WTC11 (cell line): ENCODE results near the gene TCF12. TPM values are rescaled to one million over a fixed set of nuclear protein-coding genes. Genes with fewer than 3 reads are reported as not detected.

Experiments used
- ATAC-seq: fragments of 200-7000 bp; cut with Tn5 transposase; 2 replicates; pipeline ENCODE4 v1.10.0; 2021; ENCODE audit warnings: mild to moderate bottlenecking, moderate library complexity
- CTCF ChIA-PET: fragments of 300-600 bp; sonication (Branson Sonifier 250); formaldehyde crosslinking; loops from one replicate; lab custom pipeline; 2021; ENCODE audit warnings: antibody characterized with exemption; lab: Charles Lee
- POLR2A ChIA-PET: fragments of 350-600 bp; sonication (Branson Sonifier 250); formaldehyde crosslinking; loops from one replicate; lab custom pipeline; 2021; ENCODE audit warnings: antibody characterized with exemption; lab: Charles Lee
- DNase-seq: peaks from one replicate; pipeline ENCODE4 v3.0.0; 2021; ENCODE audit warnings: low spot score
- H3K27ac Mint-ChIP-seq: 2 replicates; pipeline ENCODE4 v1.8.0; 2021; ENCODE audit warnings: mixed read lengths
- H3K27me3 Mint-ChIP-seq: 2 replicates; pipeline ENCODE4 v1.8.0; 2021; ENCODE audit warnings: low read depth, mild to moderate bottlenecking, moderate library complexity, mixed read lengths
- H3K36me3 Mint-ChIP-seq: 2 replicates; pipeline ENCODE4 v1.8.0; 2021; ENCODE audit warnings: mixed read lengths
- H3K4me1 Mint-ChIP-seq: 2 replicates; pipeline ENCODE4 v1.8.0; 2022; ENCODE audit warnings: mixed read lengths
- H3K4me3 Mint-ChIP-seq: 2 replicates; pipeline ENCODE4 v1.8.0; 2021; ENCODE audit warnings: mild to moderate bottlenecking, moderate library complexity, mixed read lengths
- H3K9me3 Mint-ChIP-seq: 2 replicates; pipeline ENCODE4 v1.8.0; 2021; ENCODE audit warnings: mixed read lengths
- CREB1 ChIP-seq: sonication (generic); formaldehyde crosslinking; IDR thresholded peaks from 2 replicates; pipeline ENCODE4 v1.8.0; 2023; ENCODE audit warnings: mild to moderate bottlenecking, missing genetic modification reagents
- EMX1 ChIP-seq: fragments of 250-450 bp; sonication (Bioruptor Pico); IDR thresholded peaks from 2 replicates; pipeline ENCODE4 v1.8.0; 2021; ENCODE audit warnings: mild to moderate bottlenecking
- FOXJ3 ChIP-seq: sonication (generic); formaldehyde crosslinking; IDR thresholded peaks from 2 replicates; pipeline ENCODE4 v1.9.0; 2021; ENCODE audit warnings: missing genetic modification reagents, mild to moderate bottlenecking, borderline replicate concordance
- FOXK1 ChIP-seq: sonication (generic); formaldehyde crosslinking; IDR thresholded peaks from 2 replicates; pipeline ENCODE4 v1.8.0; 2022; ENCODE audit warnings: mild to moderate bottlenecking, moderate library complexity, missing genetic modification reagents
- FOXP1 ChIP-seq: sonication (generic); formaldehyde crosslinking; IDR thresholded peaks from 2 replicates; pipeline ENCODE4 v1.8.0; 2022; ENCODE audit warnings: missing genetic modification reagents, mild to moderate bottlenecking, moderate library complexity, borderline replicate concordance
- GRHL2 ChIP-seq: fragments of 250-450 bp; sonication (Bioruptor Pico); IDR thresholded peaks from 2 replicates; pipeline ENCODE4 v1.8.0; 2022; ENCODE audit warnings: mild to moderate bottlenecking, moderate library complexity; ENCODE audit not compliant: insufficient replicate concordance, severe bottlenecking
- JAZF1 ChIP-seq: fragments of 250-450 bp; sonication (Bioruptor Pico); IDR thresholded peaks from 2 replicates; pipeline ENCODE4 v1.9.0; 2021; ENCODE audit warnings: moderate library complexity, mild to moderate bottlenecking, inconsistent platforms
- KAT7 ChIP-seq: sonication (generic); formaldehyde crosslinking; IDR thresholded peaks from 2 replicates; pipeline ENCODE4 v1.8.1; 2023; ENCODE audit warnings: missing genetic modification reagents, mild to moderate bottlenecking, borderline replicate concordance
- NFATC4 ChIP-seq: fragments of 250-450 bp; sonication (Bioruptor Pico); IDR thresholded peaks from 2 replicates; pipeline ENCODE4 v1.9.0; 2021; ENCODE audit warnings: mild to moderate bottlenecking
- NFYB ChIP-seq: sonication (generic); formaldehyde crosslinking; conservative IDR thresholded peaks from 2 replicates; pipeline ENCODE4 v1.8.0; 2022; ENCODE audit warnings: low read depth, missing genetic modification reagents
- ZNF121 ChIP-seq: sonication (generic); formaldehyde crosslinking; IDR thresholded peaks from 2 replicates; pipeline ENCODE4 v1.8.0; 2023; ENCODE audit warnings: missing genetic modification reagents
- ZNF317 ChIP-seq: sonication (generic); formaldehyde crosslinking; IDR thresholded peaks from 2 replicates; pipeline ENCODE4 v1.8.1; 2023; ENCODE audit warnings: low read depth, mild to moderate bottlenecking, moderate library complexity, missing genetic modification reagents, borderline replicate concordance
- ZNF416 ChIP-seq: fragments of 250-450 bp; sonication (Bioruptor Pico); IDR thresholded peaks from 2 replicates; pipeline ENCODE4 v1.9.0; 2021; ENCODE audit warnings: mild to moderate bottlenecking, inconsistent platforms
- total RNA-seq: library from RNA; stranded (reverse); gene quantifications from 3 replicates; pipeline ENCODE4 v1.2.3, GENCODE V29; 2021
- TF ChIP-seq, protein P1 (sequence below): sonication (generic); formaldehyde crosslinking; IDR thresholded peaks from 2 replicates; pipeline ENCODE4 v1.8.1; 2023; ENCODE audit warnings: mild to moderate bottlenecking, missing genetic modification reagents, moderate library complexity
- TF ChIP-seq, protein P2 (sequence below): sonication (generic); formaldehyde crosslinking; IDR thresholded peaks from 2 replicates; pipeline ENCODE4 v1.8.0; 2023; ENCODE audit warnings: missing genetic modification reagents, mild to moderate bottlenecking, borderline replicate concordance
- TF ChIP-seq, protein P3 (sequence below): fragments of 250-450 bp; sonication (Bioruptor Pico); IDR thresholded peaks from 2 replicates; pipeline ENCODE4 v2.1.2; 2022; ENCODE audit warnings: mild to moderate bottlenecking, moderate library complexity
- TF ChIP-seq, protein P4 (sequence below): sonication (generic); formaldehyde crosslinking; IDR thresholded peaks from 2 replicates; pipeline ENCODE4 v1.8.1; 2022; ENCODE audit warnings: mild to moderate bottlenecking, moderate library complexity, missing genetic modification reagents
- TF ChIP-seq, protein P5 (sequence below): fragments of 200-600 bp; IDR thresholded peaks from 2 replicates; pipeline ENCODE4 v1.8.0; 2022; ENCODE audit warnings: antibody characterized with exemption
- TF ChIP-seq, protein P6 (sequence below): fragments of 250-450 bp; sonication (Bioruptor Pico); IDR thresholded peaks from 2 replicates; pipeline ENCODE4 v1.9.0; 2021; ENCODE audit warnings: mild to moderate bottlenecking, borderline replicate concordance
- TF ChIP-seq, protein P7 (sequence below): sonication (generic); formaldehyde crosslinking; IDR thresholded peaks from 2 replicates; pipeline ENCODE4 v1.8.0; 2023; ENCODE audit warnings: mild to moderate bottlenecking, missing genetic modification reagents

Gene TCF12
- total RNA-seq, 1 experiment from 2014 or later: 73.2 TPM

DNA sequence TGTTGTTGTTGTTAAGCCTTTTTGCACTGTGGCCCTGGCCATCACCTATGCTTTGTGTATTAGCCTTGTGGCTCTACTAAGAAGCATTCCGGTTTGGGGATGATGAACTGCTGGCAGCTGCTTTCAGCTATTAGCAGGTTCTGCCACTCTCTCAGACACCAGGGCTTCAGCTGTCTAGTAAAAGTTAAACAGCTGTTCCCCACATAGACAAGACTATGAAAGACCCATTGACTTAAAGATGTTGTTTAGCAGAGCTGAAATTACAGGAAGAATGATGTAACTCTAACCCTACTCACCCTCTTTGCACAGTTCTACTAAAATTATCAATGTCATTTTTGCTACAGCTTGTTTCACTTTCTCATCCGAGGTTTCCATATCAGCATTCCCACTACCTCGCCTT, 326.7 kb downstream of the TCF12 start (continued):
- TF ChIP-seq KAT7 (CRISPR knock-in tag) (no peak), NFYB (CRISPR knock-in tag) (no peak), NFATC4 (CRISPR knock-in tag) (no peak), FOXK1 (CRISPR knock-in tag) (no peak)
- TF ChIP-seq, protein P1, sequence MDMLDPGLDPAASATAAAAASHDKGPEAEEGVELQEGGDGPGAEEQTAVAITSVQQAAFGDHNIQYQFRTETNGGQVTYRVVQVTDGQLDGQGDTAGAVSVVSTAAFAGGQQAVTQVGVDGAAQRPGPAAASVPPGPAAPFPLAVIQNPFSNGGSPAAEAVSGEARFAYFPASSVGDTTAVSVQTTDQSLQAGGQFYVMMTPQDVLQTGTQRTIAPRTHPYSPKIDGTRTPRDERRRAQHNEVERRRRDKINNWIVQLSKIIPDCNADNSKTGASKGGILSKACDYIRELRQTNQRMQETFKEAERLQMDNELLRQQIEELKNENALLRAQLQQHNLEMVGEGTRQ: no peak

DNA sequence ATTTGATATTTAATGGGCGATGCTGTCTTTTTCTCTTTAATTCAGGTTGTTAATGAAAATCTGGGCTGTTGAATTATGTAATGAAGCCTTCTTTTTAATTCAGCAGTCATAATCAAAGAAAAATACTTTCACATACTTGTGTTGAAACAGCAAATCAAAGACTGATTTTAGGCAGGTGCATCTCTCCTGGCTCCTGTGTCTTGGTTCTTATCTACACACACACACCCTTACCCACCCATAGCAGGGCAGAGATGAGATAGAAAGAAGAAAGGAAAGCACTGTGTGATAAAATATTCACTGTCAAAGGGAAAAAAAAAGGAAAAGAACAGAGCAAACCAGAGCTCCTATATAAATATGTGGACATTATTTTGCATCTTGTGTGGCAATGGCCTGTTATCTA, 327.3 kb downstream of the TCF12 start:
- Mint-ChIP-seq H3K27ac (no peak overlapping the region), H3K4me1 (peaks cover 9% of the 10 kb centered on the region), H3K9me3 (peaks cover 7% of the 10 kb centered on the region), H3K4me3 (no peak overlapping the region), H3K27me3 (no peaks in the 10 kb centered on the region), H3K36me3 (peaks cover 36% of the 10 kb centered on the region)
- POLR2A ChIA-PET: no interaction called here
- DNase-seq (no peak), ATAC-seq (no peak)
- CTCF ChIA-PET: interaction anchor here (1.3 kb wide), 1 partner anchor 60 kb away, joined by 3 read pairs; no protein-coding TSS in a partner anchor
- TF ChIP-seq, protein P2, sequence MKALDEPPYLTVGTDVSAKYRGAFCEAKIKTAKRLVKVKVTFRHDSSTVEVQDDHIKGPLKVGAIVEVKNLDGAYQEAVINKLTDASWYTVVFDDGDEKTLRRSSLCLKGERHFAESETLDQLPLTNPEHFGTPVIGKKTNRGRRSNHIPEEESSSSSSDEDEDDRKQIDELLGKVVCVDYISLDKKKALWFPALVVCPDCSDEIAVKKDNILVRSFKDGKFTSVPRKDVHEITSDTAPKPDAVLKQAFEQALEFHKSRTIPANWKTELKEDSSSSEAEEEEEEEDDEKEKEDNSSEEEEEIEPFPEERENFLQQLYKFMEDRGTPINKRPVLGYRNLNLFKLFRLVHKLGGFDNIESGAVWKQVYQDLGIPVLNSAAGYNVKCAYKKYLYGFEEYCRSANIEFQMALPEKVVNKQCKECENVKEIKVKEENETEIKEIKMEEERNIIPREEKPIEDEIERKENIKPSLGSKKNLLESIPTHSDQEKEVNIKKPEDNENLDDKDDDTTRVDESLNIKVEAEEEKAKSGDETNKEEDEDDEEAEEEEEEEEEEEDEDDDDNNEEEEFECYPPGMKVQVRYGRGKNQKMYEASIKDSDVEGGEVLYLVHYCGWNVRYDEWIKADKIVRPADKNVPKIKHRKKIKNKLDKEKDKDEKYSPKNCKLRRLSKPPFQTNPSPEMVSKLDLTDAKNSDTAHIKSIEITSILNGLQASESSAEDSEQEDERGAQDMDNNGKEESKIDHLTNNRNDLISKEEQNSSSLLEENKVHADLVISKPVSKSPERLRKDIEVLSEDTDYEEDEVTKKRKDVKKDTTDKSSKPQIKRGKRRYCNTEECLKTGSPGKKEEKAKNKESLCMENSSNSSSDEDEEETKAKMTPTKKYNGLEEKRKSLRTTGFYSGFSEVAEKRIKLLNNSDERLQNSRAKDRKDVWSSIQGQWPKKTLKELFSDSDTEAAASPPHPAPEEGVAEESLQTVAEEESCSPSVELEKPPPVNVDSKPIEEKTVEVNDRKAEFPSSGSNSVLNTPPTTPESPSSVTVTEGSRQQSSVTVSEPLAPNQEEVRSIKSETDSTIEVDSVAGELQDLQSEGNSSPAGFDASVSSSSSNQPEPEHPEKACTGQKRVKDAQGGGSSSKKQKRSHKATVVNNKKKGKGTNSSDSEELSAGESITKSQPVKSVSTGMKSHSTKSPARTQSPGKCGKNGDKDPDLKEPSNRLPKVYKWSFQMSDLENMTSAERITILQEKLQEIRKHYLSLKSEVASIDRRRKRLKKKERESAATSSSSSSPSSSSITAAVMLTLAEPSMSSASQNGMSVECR (CRISPR knock-in tag): no peak
- no peak for TF ChIP-seq NFYB (CRISPR knock-in tag)
- TF ChIP-seq, protein P3, sequence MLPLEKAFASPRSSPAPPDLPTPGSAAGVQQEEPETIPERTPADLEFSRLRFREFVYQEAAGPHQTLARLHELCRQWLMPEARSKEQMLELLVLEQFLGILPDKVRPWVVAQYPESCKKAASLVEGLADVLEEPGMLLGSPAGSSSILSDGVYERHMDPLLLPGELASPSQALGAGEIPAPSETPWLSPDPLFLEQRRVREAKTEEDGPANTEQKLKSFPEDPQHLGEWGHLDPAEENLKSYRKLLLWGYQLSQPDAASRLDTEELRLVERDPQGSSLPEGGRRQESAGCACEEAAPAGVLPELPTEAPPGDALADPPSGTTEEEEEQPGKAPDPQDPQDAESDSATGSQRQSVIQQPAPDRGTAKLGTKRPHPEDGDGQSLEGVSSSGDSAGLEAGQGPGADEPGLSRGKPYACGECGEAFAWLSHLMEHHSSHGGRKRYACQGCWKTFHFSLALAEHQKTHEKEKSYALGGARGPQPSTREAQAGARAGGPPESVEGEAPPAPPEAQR (CRISPR knock-in tag): no peak
- TF ChIP-seq, protein P4, sequence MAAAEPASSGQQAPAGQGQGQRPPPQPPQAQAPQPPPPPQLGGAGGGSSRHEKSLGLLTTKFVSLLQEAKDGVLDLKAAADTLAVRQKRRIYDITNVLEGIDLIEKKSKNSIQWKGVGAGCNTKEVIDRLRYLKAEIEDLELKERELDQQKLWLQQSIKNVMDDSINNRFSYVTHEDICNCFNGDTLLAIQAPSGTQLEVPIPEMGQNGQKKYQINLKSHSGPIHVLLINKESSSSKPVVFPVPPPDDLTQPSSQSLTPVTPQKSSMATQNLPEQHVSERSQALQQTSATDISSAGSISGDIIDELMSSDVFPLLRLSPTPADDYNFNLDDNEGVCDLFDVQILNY: no peak
- no peak for TF ChIP-seq FOXP1 (CRISPR knock-in tag)
- no peak for TF ChIP-seq CREB1
- TF ChIP-seq GRHL2: no peak
- no peak for TF ChIP-seq FOXK1 (CRISPR knock-in tag)
- TF ChIP-seq JAZF1 (CRISPR knock-in tag): no peak
- TF ChIP-seq, protein P5, sequence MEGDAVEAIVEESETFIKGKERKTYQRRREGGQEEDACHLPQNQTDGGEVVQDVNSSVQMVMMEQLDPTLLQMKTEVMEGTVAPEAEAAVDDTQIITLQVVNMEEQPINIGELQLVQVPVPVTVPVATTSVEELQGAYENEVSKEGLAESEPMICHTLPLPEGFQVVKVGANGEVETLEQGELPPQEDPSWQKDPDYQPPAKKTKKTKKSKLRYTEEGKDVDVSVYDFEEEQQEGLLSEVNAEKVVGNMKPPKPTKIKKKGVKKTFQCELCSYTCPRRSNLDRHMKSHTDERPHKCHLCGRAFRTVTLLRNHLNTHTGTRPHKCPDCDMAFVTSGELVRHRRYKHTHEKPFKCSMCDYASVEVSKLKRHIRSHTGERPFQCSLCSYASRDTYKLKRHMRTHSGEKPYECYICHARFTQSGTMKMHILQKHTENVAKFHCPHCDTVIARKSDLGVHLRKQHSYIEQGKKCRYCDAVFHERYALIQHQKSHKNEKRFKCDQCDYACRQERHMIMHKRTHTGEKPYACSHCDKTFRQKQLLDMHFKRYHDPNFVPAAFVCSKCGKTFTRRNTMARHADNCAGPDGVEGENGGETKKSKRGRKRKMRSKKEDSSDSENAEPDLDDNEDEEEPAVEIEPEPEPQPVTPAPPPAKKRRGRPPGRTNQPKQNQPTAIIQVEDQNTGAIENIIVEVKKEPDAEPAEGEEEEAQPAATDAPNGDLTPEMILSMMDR: no peak
- no peak for TF ChIP-seq FOXJ3
- TF ChIP-seq, protein P6, sequence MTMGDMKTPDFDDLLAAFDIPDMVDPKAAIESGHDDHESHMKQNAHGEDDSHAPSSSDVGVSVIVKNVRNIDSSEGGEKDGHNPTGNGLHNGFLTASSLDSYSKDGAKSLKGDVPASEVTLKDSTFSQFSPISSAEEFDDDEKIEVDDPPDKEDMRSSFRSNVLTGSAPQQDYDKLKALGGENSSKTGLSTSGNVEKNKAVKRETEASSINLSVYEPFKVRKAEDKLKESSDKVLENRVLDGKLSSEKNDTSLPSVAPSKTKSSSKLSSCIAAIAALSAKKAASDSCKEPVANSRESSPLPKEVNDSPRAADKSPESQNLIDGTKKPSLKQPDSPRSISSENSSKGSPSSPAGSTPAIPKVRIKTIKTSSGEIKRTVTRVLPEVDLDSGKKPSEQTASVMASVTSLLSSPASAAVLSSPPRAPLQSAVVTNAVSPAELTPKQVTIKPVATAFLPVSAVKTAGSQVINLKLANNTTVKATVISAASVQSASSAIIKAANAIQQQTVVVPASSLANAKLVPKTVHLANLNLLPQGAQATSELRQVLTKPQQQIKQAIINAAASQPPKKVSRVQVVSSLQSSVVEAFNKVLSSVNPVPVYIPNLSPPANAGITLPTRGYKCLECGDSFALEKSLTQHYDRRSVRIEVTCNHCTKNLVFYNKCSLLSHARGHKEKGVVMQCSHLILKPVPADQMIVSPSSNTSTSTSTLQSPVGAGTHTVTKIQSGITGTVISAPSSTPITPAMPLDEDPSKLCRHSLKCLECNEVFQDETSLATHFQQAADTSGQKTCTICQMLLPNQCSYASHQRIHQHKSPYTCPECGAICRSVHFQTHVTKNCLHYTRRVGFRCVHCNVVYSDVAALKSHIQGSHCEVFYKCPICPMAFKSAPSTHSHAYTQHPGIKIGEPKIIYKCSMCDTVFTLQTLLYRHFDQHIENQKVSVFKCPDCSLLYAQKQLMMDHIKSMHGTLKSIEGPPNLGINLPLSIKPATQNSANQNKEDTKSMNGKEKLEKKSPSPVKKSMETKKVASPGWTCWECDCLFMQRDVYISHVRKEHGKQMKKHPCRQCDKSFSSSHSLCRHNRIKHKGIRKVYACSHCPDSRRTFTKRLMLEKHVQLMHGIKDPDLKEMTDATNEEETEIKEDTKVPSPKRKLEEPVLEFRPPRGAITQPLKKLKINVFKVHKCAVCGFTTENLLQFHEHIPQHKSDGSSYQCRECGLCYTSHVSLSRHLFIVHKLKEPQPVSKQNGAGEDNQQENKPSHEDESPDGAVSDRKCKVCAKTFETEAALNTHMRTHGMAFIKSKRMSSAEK (CRISPR knock-in tag): no peak
- TF ChIP-seq KAT7 (CRISPR knock-in tag): no peak
- TF ChIP-seq ZNF317: no peak
- TF ChIP-seq, protein P7, sequence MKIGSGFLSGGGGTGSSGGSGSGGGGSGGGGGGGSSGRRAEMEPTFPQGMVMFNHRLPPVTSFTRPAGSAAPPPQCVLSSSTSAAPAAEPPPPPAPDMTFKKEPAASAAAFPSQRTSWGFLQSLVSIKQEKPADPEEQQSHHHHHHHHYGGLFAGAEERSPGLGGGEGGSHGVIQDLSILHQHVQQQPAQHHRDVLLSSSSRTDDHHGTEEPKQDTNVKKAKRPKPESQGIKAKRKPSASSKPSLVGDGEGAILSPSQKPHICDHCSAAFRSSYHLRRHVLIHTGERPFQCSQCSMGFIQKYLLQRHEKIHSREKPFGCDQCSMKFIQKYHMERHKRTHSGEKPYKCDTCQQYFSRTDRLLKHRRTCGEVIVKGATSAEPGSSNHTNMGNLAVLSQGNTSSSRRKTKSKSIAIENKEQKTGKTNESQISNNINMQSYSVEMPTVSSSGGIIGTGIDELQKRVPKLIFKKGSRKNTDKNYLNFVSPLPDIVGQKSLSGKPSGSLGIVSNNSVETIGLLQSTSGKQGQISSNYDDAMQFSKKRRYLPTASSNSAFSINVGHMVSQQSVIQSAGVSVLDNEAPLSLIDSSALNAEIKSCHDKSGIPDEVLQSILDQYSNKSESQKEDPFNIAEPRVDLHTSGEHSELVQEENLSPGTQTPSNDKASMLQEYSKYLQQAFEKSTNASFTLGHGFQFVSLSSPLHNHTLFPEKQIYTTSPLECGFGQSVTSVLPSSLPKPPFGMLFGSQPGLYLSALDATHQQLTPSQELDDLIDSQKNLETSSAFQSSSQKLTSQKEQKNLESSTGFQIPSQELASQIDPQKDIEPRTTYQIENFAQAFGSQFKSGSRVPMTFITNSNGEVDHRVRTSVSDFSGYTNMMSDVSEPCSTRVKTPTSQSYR (CRISPR knock-in tag): no peak
- TF ChIP-seq ZNF121: no peak
- TF ChIP-seq EMX1 (CRISPR knock-in tag): no peak
- no peak for TF ChIP-seq ZNF416 (CRISPR knock-in tag)
